HK-2 (cell line): ENCODE data around the gene CCDC97.

Experiments used
- DNase-seq: peaks from one replicate; pipeline ENCODE4 v3.0.0-alpha.2; 2018; ENCODE audit not compliant: unreplicated experiment

The CCDC97 gene

DNA sequence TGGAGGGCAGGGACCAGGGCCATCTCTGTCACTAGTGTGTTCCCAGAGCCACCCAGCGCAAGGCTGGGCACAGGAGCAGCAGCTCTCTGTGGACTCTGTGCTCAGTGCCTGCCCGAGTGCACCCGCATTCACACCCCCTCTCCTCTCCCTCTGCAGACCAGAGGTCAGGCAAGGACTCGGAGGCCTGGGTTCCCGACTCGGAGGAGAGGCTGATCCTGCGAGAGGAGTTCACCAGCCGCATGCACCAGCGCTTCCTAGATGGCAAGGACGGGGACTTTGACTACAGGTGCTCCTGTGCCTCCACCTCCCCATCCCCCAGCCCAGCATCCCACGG lies 10.2 kb downstream of the CCDC97 start:
- DNase-seq, result no peak

DNA sequence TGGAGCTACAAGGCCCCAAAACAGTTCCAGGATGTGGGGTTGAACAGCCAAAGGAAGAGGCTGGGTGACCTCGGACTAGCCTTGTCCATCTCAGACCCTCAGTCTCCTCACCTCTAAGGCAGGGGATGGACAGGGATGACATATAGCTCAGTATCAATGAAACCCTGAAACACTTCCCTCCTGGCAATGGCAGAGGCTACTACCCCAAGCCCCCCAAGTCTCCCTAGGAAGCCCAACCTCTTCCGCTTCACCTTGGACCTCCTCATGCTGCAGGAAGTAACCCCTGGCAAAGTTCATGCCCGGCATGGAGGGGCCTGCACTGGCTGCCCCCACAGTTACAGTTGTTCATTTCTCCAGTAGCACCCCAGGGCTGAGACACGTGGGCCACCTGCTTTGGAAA lies 10.6 kb downstream of the CCDC97 start:
- DNase-seq, result no peak

GRCh38 chr19:41321204-41321599 lies 11.2 kb downstream of the CCDC97 start:
- no peak for DNase-seq

GRCh38 chr19:41321600-41322270 lies 11.8 kb downstream of the CCDC97 start:
- DNase-seq, result peak; percentile 78

DNA sequence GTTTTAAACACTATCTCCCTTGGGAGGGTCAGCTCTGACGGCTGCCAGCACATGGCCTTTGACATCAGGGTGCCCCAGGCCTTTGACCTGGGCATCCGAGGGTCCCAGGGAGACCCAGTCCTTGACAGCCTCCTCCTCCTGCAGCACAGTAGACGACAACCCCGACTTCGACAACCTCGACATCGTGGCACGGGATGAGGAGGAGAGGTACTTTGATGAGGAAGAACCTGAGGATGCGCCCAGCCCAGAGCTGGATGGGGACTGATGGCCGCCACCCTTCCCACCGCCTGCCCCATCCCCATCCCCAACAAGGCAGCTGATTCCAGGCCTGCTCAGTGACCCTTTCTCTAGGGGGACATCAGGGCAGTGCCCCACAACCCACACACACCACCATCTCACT lies 12.5 kb downstream of the CCDC97 start:
- no peak for DNase-seq

DNA sequence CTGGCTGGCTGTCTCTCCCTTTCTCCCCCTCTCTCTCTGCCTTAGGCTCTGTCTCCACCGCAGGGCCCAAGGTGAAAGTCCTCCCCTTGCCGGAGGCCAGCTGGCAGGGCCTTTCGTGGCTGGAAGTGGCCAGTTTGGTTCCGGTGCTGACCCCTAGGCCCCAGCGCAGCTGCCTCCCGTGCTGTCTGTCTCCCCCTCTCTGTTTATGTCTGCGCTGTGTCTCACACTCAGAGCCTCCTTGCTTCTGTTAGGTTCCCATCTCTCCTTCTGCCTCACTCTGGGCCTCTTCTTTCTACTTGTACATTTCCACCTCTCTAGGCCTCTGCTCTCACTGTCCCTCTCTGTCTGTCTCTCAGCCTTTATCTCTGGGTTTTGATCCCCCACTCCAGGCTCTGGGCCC lies 13.1 kb downstream of the CCDC97 start:
- DNase-seq, result peak; percentile 48

- DNase-seq, result peak; percentile 88
Measured at GRCh38 chr19:41323430-41324125, 13.6 kb downstream of the CCDC97 start.

- DNase-seq, result no peak
Measured at GRCh38 chr19:41324231-41324702, 14.3 kb downstream of the CCDC97 start.

DNA sequence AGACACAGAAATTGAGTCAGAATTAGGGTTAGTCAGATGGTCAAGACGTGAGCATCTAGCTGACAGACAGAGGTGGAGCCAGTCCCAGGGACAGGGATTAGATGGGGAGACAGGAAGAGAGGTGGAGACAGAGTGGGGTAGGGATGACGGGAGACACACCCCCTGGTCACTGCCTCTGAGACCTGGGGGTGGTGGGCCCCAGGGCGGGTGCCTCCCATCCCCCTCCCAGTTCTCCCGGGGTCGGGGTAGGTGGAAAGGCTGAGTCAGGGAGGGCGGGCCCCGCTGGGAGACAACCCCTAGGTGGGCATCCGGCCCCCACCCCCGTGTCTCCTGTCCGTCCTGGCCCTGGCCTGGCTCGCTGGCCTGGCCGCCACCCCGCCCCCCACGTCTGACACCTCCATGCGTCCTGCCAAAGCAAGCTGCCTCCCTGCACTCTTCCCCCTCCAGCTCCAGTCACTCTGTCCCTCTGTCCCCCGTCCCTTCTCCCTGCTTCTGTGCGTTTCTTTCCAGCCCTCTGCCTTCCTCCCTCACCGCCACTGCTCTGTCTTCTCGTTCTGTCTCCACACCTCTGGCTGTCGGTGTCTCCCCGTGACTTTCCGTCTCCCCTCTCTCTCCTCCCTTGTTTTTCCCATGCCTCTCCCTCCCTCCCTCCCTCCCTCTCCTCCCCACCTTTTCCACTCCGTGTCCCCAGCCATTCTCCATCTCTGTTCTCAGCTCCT lies 15.1 kb downstream of the CCDC97 start:
- DNase-seq, result peak; percentile 95

- DNase-seq, result no peak
Measured at GRCh38 chr19:41325640-41325946, 15.6 kb downstream of the CCDC97 start.

DNA sequence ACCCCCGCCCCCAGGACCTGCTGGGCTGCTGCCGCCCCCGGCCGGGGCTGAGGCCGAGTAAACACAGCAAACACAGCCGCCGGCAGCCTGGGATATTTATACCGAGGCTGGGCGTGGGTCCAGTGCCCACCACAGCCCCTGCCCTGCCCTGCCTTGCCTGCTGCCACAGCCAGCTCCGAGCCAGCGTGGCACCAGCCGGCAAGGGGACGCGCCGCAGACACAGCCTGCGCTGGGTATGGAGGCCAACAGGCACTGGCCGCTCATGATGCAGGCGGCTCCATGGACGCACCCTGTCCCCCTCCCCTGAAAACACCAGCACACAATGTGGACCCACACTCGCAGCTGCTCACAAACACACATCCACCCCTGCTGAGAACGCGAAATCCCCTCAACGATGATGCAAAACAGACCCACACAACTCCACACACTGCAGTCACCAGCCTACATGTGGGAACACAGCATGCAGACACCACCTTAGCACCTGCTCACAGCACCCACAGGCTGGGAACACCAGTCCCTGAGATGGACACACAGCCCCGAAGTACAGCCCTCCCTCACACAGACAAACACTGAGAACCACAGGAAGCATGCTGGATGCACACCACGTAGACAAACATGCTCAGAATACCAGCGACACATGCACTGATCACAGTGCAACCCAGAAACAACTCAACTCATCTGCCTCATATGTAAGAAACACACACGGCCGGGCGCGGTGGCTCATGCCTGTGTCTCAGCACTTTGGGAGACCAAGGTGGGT lies 16.2 kb downstream of the CCDC97 start:
- peak; percentile 57 for DNase-seq

DNA sequence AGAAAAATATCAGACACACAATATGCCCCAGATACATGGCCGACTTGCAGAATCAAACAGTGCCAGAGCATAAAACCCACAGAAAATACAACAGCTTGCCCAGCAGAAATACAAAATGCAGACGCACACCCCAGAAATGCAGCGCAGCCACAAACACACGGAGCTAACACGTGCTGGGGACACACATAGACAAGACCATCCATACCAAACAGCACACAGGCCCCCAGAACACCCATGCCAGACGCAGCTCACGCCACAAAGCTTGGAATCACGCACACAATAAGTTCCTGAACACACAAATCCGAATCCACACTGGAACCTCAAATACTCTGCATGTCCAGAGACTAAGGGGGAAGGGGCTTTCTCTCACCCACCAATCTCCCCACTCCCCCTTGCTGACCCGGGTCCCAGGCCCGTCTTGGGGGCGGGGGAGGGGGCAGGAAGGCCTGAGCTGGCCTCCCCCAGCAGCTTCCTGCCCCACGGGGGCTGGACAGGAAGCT lies 17.2 kb downstream of the CCDC97 start:
- no peak for DNase-seq

DNA sequence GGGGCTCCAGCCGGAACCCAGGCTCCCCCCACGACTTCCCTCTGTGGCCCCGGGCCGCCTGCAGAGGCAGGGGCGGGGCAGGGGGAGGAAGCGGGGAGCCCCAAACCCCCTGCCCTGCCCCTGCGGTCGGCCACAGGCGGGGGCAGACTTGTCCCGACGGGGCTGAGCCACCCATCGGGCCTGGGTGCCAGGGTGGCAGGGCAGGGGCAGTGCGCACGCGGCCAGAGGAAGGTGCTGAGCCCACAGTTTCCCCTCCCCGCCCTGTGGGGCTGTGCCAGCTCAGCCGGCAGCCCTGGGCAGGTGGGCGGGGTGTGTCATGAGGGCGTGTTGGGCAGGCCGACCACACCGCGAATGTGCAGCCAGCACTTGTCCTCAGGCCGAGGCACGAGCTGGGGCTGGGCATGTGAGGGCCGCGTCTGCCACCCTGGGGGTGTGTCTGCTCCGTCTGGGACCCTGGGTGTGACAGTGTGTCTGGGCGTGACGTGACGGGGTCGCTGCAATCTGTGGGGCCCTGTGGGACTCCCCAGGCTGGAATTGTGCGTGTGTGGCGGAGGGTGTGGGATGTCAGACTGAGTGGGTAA lies 17.7 kb downstream of the CCDC97 start:
- peak; percentile 74 for DNase-seq

GRCh38 chr19:41328157-41328841 lies 18.3 kb downstream of the CCDC97 start:
- no peak for DNase-seq

DNA sequence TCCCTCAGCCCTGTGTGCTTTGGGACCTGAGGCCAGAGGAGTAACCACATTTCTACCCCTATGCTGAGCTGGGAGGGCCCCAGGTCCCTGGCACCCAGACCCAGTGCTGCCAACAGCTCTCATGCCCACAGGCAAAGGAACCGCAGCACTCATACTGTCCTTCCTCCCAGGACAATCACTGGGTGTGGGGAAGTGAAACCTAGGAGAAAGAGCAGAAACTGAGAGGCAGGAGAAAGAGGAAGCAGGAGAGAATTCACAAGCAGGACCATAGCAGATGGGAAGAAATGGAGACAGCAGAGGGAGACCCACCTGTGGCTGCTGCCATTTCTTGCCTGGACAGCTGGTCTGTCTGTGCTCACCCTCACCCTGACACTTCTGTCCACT lies 18.9 kb downstream of the CCDC97 start:
- no peak for DNase-seq

DNA sequence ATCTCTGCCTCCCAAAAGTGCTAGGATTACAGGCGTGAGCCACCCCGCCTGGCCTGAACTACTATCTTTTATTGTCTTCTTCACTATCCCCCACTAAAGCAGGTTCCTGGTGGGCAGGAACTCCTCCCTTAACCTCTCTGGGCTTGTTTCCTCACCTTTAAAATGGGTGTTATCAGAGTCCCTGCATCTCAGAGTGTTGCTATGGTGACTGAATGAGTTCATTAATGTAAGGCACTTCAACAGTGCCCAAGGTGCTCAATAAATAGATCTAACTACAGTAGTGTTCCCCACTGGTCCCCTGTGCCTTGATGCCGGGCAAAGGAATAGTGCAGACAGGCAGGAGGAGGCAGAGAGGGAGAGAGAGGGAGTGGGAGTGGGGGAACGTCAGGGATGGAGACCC lies 20.5 kb downstream of the CCDC97 start:
- no peak for DNase-seq

DNA sequence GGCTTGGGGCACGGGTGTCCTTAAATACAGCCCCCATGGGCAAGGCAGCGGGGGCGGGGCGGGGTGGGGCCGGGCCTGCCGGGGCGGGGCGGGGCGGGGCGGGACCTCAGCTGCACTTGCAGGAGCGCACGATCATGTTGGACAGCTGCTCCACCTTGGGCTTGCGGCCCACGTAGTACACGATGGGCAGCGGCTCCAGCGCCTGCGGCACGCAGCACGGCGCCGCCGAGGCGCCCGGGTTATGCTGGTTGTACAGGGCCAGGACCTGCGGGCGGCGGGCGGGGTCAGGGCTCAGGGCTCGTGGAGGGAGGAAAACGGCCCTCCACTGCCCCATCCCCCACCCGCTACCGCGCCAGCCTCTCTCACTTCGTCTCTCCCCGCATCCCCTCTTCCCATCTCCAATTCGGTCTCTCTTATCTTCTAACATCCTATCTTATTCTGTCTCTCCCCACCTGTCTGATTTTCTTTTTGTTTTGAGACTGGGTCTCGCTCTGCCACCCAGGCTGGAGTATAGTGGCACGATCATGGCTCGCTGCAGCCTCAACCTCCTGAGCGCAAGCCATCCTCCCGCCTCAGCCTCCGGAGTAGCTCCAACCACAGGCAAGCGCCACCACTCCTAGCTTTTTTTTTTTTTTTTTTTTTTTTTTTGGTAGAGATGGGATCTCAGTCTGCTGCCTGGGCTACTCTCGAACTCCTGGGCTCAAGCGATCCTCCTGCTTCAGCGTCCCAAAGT lies 21.1 kb downstream of the CCDC97 start:
- no peak for DNase-seq

DNA sequence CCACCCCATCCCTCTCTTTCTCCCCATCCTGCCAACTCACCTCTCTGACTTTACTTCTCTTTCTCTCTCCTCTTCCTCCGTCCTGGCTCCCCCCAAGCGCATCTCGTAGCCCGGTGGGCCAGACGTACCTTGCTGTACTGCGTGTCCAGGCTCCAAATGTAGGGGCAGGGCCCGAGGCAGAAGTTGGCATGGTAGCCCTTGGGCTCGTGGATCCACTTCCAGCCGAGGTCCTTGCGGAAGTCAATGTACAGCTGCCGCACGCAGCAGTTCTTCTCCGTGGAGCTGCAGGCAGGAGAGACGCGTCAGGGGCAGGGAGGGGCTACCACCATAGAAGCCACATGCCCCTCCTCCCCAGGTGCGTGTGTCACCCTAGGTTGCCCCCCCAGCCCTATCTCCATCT lies 22.0 kb downstream of the CCDC97 start:
- DNase-seq, result no peak

DNA sequence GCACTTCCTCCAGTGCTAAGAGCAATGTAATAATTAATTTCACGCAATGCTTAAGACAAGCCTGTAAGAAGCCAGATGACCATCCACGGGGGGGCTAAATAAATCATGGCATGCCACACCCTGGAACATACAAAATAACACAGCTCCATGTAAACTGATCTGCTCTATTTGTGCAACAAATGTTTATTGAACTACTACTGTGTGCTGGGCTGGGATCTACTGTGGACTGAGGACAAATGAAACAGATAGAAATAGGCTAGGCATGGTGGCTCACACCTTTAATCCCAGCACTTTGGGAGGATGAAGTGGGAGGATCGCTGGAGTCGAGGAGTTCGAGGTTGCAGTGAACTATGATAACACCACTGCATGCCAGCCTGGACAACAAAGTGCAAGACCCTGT lies 22.5 kb downstream of the CCDC97 start:
- DNase-seq, result no peak

DNA sequence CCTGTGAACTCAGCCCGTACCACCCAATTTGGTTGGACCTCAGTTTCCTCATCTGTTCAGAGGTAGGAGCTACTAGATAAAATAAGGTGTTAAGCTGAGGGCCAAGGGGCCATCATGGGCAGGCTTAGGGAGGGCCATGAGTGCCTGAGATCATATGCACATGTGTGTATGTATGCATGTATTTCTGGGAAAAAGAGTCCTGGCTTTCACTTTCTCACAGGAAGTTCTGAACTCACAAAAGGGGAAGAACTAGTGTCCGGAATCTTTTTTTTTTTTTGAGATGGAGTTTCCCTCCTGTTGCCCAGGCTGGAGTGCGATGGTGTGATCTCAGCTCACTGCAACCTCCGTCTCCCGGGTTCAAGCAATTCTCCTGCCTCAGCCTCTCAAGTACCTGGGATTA lies 24.8 kb downstream of the CCDC97 start:
- no peak for DNase-seq

GRCh38 chr19:41335467-41335866 lies 25.5 kb downstream of the CCDC97 start:
- DNase-seq, result no peak
